K562 (cell line): ENCODE results near the gene ST6GALNAC1. TPM values are rescaled to one million over a fixed set of nuclear protein-coding genes. Genes with fewer than 3 reads are reported as not detected.

ENCODE experiments used
- CC2D1A ChIP-seq: fragments of 450-650 bp; IDR thresholded peaks from 2 replicates; pipeline ENCODE4 v1.6.1; 2017; ENCODE audit warnings: mild to moderate bottlenecking
- FOSL1 ChIP-seq: fragments of 200-800 bp; sonication (Bioruptor generic); conservative IDR thresholded peaks from 2 replicates; pipeline ENCODE4 v1.6.1; 2016; ENCODE audit warnings: missing genetic modification characterization, missing compliant biosample characterization
- FOXA3 ChIP-seq, 2 experiments: fragments of 450-650 bp in 1 of 2; sonication (generic) in 1 of 2; formaldehyde crosslinking; IDR thresholded peaks in 1 of 2; conservative IDR thresholded peaks in 1 of 2; 2 replicates each; pipeline versions ENCODE4 v1.4.0 to v1.8.0; 2020 to 2022; ENCODE audit warnings: mild to moderate bottlenecking in 2 of 2, missing genetic modification reagents in 1 of 2
- HNRNPK ChIP-seq: fragments of 200-400 bp; formaldehyde crosslinking; IDR thresholded peaks from one replicate; pipeline ENCODE4 v1.6.1; 2018; ENCODE audit warnings: mild to moderate bottlenecking, low read depth, low read length; ENCODE audit not compliant: poor library complexity, severe bottlenecking
- ILF3 ChIP-seq: fragments of 450-650 bp; IDR thresholded peaks from 2 replicates; pipeline ENCODE4 v1.6.1; 2018; ENCODE audit warnings: antibody characterized with exemption, mild to moderate bottlenecking, moderate library complexity, borderline replicate concordance
- MBD2 ChIP-seq: sonication (generic); IDR thresholded peaks from 2 replicates; pipeline ENCODE4 v1.6.1; 2016; ENCODE audit warnings: low read depth, borderline replicate concordance
- NBN ChIP-seq: fragments of 450-650 bp; IDR thresholded peaks from 2 replicates; pipeline ENCODE4 v1.6.1; 2016; ENCODE audit warnings: low read depth, mild to moderate bottlenecking
- PHB2 ChIP-seq: fragments of 450-650 bp; IDR thresholded peaks from 2 replicates; pipeline ENCODE4 v1.6.1; 2017; ENCODE audit warnings: low read depth
- PRPF4 ChIP-seq: fragments of 200-400 bp; formaldehyde crosslinking; IDR thresholded peaks from one replicate; pipeline ENCODE4 v1.6.1; 2017; ENCODE audit warnings: low read length, low read depth, mild to moderate bottlenecking; ENCODE audit not compliant: insufficient read depth, poor library complexity, severe bottlenecking
- STAT6 ChIP-seq: sonication (generic); formaldehyde crosslinking; IDR thresholded peaks from 2 replicates; pipeline ENCODE4 v1.8.1; 2023; ENCODE audit warnings: mild to moderate bottlenecking, missing genetic modification reagents
- ZNF24 ChIP-seq: fragments of 450-650 bp; IDR thresholded peaks from 2 replicates; pipeline ENCODE4 v1.6.1; 2016
- ZNF354B ChIP-seq: fragments of 250-450 bp; sonication (Bioruptor Pico); IDR thresholded peaks from 2 replicates; pipeline ENCODE4 v1.4.0; 2020
- ZNF395 ChIP-seq: fragments of 200-800 bp; sonication (Bioruptor generic); IDR thresholded peaks from 2 replicates; pipeline ENCODE4 v1.6.1; 2017; ENCODE audit warnings: missing genetic modification characterization, missing compliant biosample characterization
- ZNF586 ChIP-seq: fragments of 450-650 bp; formaldehyde crosslinking; conservative IDR thresholded peaks from 2 replicates; pipeline ENCODE4 v1.4.0; 2020; ENCODE audit warnings: mild to moderate bottlenecking, moderate library complexity
- ZNF655 ChIP-seq: fragments of 250-450 bp; sonication (Bioruptor Pico); IDR thresholded peaks from 2 replicates; pipeline ENCODE4 v1.5.0; 2021
- ZNF695 ChIP-seq: fragments of 450-650 bp; formaldehyde crosslinking; IDR thresholded peaks from 2 replicates; pipeline ENCODE4 v1.4.0; 2020; ENCODE audit warnings: mild to moderate bottlenecking, moderate library complexity
- ZNF740 ChIP-seq, 3 experiments: fragments of 200-800 bp in 1 of 3; sonication (Bioruptor generic) in 1 of 3; sonication (generic) in 1 of 3; formaldehyde crosslinking in 1 of 3; IDR thresholded peaks; 2 replicates each; pipeline versions ENCODE4 v1.6.1 to v1.8.0; 2016 to 2022; ENCODE audit warnings: mild to moderate bottlenecking in 2 of 3, missing compliant biosample characterization in 2 of 3, missing genetic modification characterization in 2 of 3, missing genetic modification reagents in 1 of 3
- polyA plus RNA-seq, 8 experiments: library from polyadenylated mRNA; depleted of rRNA in 4 of 8; stranded (reverse) in 5 of 8; unstranded in 3 of 8; fragments of >200 nt; fragmentation: Nextera tagmentation in 2 of 8; fragmentation: Illumina TruSeq in 1 of 8; extraction: Ambion mirVana in 2 of 8; extraction: Trizol in 1 of 8; gene quantifications; 2 replicates each; pipeline versions ENCODE4 v1.2.1 to v1.2.3, GENCODE V29; 2011 to 2014; ENCODE audit warnings: inconsistent platforms in 1 of 8, missing spikeins in 1 of 8
- total RNA-seq, 7 experiments: library from RNA; depleted of rRNA in 6 of 7; stranded (reverse); fragments of >200 nt in 6 of 7; fragmentation: Illumina TruSeq in 2 of 7; extraction: Trizol in 2 of 7; gene quantifications; 2 replicates each; pipeline versions ENCODE4 v1.2.1 to v1.2.3, GENCODE V29; 2011 to 2021; ENCODE audit warnings: low replicate concordance in 1 of 7
- TF ChIP-seq, protein P1 (sequence below): sonication (generic); formaldehyde crosslinking; IDR thresholded peaks from 2 replicates; pipeline ENCODE4 v1.8.0; 2022; ENCODE audit warnings: missing genetic modification reagents, mild to moderate bottlenecking, borderline replicate concordance

ST6GALNAC1 gene
- total and polyA plus RNA-seq, 9 of the 15 experiments (the other 6 are each of a cell fraction or from before 2014, with no cell fraction given) = 20.6 to 68.4 (median 50.5) TPM

DNA sequence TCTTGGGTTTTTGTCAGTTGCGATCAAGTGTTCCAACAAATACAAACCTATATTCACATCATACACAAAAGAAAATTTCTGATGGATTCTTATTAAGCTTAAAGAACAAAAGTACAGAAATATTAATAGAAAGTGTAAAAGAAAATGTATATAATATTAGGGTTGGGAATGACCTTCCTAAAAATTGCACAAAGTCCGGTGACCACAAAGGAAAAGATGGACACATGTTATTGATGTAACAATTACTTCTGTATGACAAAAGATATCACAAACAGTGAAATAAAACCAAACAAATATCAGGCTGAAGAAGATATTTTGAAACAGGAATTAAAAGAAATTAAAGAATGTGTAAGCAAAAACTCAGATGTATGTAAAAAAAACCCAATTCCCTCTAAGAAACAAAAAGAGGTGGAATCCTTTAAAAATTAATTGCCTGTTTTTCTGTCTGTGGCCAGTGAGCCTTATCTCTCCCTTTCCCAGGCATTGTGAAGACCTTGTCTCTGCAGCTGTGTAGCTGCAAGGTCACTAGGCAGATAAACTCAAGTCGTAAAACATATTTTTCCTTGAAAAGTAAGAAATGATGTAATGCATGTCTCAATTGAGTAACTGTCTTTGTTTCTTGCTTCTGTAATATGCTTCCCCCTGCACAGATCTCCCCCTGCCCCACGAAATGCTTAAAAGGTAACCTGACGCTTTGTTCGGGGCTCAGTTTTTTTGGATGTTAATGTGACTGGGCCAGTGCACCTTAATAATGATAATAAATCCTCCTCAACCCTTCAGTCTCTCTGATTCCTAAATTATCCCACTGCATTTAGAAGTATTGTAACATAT lies 2.8 kb downstream of the ST6GALNAC1 start (continued):
- TF ChIP-seq ZNF740 (CRISPR knock-in tag; IDR thresholded peaks at IDR 0.05) = no peak
- TF ChIP-seq ZNF740 (tag; IDR thresholded peaks at IDR 0.05) = no peak
- TF ChIP-seq ZNF354B = no peak
- TF ChIP-seq PHB2 = no peak
- no peak for TF ChIP-seq NBN
- peak; percentile 37; the same call in 1 of the 2 replicates for TF ChIP-seq ZNF24
- peak; percentile 81 for TF ChIP-seq ZNF395
- TF ChIP-seq, protein P1, sequence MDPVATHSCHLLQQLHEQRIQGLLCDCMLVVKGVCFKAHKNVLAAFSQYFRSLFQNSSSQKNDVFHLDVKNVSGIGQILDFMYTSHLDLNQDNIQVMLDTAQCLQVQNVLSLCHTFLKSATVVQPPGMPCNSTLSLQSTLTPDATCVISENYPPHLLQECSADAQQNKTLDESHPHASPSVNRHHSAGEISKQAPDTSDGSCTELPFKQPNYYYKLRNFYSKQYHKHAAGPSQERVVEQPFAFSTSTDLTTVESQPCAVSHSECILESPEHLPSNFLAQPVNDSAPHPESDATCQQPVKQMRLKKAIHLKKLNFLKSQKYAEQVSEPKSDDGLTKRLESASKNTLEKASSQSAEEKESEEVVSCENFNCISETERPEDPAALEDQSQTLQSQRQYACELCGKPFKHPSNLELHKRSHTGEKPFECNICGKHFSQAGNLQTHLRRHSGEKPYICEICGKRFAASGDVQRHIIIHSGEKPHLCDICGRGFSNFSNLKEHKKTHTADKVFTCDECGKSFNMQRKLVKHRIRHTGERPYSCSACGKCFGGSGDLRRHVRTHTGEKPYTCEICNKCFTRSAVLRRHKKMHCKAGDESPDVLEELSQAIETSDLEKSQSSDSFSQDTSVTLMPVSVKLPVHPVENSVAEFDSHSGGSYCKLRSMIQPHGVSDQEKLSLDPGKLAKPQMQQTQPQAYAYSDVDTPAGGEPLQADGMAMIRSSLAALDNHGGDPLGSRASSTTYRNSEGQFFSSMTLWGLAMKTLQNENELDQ = no peak
- peak; percentile 63 for TF ChIP-seq FOSL1 (tag)
- peak; percentile 80 for TF ChIP-seq MBD2
- TF ChIP-seq STAT6 (CRISPR knock-in tag) = no peak
- TF ChIP-seq HNRNPK = no peak
- TF ChIP-seq ZNF655 (CRISPR knock-in tag) = no peak
- no peak for TF ChIP-seq FOXA3 (CRISPR knock-in tag; conservative IDR thresholded peaks at IDR 0.05 in 1 of 2, IDR thresholded peaks at IDR 0.05 in 1 of 2)
- no peak for TF ChIP-seq PRPF4
- peak; percentile 85; the same call in 1 of the 2 replicates for TF ChIP-seq CC2D1A
- no peak for TF ChIP-seq ZNF695
- TF ChIP-seq ZNF586 (CRISPR knock-in tag) = no peak
- TF ChIP-seq ILF3 = no peak
